ENCODE data around the gene INHA. TPM values are rescaled to one million over a fixed set of nuclear protein-coding genes. Genes with fewer than 3 reads are reported as not detected.

INHA gene
- total RNA-seq, 4 donors from 2014 or later: 0.45 to 0.75 TPM; not detected in 2

GRCh38 chr2:219560893-219561178, 11.3 kb upstream of the INHA start:
- TF ChIP-seq CTCF (IDR thresholded peaks at IDR 0.05) (no peak), POLR2AphosphoS5 (IDR thresholded peaks at IDR 0.05) (no peak)
- WGBS: 100% methylated on average over 2 of the region's 3 CpGs
- intact Hi-C loops (cut with DNase I): loop anchor here (5.0 kb wide), 1 partner anchor 36 kb away; the partner anchor contains the start of gene STK11IP

GRCh38 chr2:219561179-219562048, 10.7 kb upstream of the INHA start:
- peaks cover 2 to 77% (median 53%) of the 10 kb centered on the region in 4 donors for H3K36me3 ChIP-seq
- H3K4me3 ChIP-seq: no peak overlapping the region
- TF ChIP-seq POLR2A (IDR thresholded peaks at IDR 0.05; ENCODE audit: low read depth) (no peak), EP300 (IDR thresholded peaks at IDR 0.05) (no peak), POLR2AphosphoS5 (IDR thresholded peaks at IDR 0.05) (no peak), CTCF (IDR thresholded peaks at IDR 0.05) (no peak)
- no peaks in the 10 kb centered on the region for H3K9me3 ChIP-seq
- H3K4me1 ChIP-seq: peaks cover 3 to 18% (median 16%) of the 10 kb centered on the region in 4 donors
- no peaks in the 10 kb centered on the region for H3K27me3 ChIP-seq
- H3K27ac ChIP-seq (replicated peaks in 1 of 4): no peak overlapping the region
- intact Hi-C loops (cut with DNase I): loop anchor here (5.0 kb wide), 1 partner anchor 36 kb away; the partner anchor contains the start of gene STK11IP
- no peak for DNase-seq (ENCODE audit: extremely low spot score)
- 84% methylated on average over 18 of the region's 24 CpGs for WGBS

More at GRCh38 chr2:219560893-219561178, 11.3 kb upstream of the INHA start:
- Histone ChIP-seq H3K27ac (replicated peaks in 1 of 4) (no peak overlapping the region), H3K4me3 (no peak overlapping the region), H3K27me3 (no peaks in the 10 kb centered on the region), H3K9me3 (no peaks in the 10 kb centered on the region), H3K36me3 (peaks cover 4 to 77% (median 59%) of the 10 kb centered on the region in 4 donors), H3K4me1 (peaks cover 3 to 18% (median 16%) of the 10 kb centered on the region in 4 donors)
- no peak for DNase-seq (ENCODE audit: extremely low spot score)

DNA sequence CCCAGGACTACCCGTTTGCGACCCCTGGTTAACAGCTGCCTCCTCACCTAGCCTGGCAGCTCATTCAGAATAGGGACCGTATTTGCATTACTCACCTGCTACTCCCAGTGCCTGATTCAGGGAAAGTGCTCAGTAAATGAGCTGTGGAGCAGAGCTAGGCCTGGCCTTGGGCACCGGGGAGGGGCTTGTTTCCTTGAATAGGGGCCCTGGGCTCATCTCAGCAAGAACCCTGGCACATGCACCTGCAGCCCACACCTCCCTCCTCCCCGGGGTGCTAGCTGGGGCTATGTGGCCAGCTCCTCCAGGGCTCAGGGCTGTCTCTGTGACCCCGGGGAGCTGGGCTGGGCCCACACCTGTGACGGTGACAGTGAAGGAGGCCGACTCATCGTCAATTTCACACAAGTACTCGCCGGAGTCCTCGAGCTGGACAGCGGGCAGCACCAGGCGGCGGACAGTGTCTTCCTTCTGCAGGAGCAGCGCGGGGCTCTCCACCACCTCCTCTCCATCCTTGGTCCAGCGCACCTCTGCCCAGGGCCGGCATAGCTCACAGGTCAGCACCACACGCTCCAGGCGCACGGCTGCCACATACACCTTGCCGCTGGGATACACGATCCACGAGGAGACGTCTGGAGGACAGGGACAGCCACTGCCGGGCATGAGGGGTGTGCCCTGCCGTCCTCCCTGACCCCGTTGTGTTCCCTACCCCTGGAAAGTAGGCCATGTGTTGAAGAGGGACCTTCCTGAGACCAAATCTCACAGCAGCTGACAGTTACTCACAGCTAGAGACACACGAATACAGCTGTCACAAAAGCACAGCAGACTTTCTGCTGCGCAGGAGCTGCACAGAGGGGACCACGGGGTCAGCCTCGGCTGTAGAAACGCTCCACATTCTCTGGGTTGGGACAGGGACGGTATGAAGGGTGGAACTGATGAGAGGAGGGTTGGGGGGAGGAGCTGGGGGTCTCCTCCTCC, 9.8 kb upstream of the INHA start:
- peaks cover 0 to 78% (median 54%) of the 10 kb centered on the region in 4 donors for H3K36me3 ChIP-seq
- DNase-seq (ENCODE audit: extremely low spot score): no peak
- 81% methylated on average over 26 of the region's 35 CpGs for WGBS
- H3K9me3 ChIP-seq: no peaks in the 10 kb centered on the region
- H3K27ac ChIP-seq (replicated peaks in 1 of 4): no peak overlapping the region
- no peaks in the 10 kb centered on the region for H3K27me3 ChIP-seq
- TF ChIP-seq CTCF (IDR thresholded peaks at IDR 0.05): no peak
- no peak for TF ChIP-seq POLR2AphosphoS5 (IDR thresholded peaks at IDR 0.05)
- no peak for TF ChIP-seq POLR2A (IDR thresholded peaks at IDR 0.05; ENCODE audit: low read depth)
- no peak for TF ChIP-seq EP300 (IDR thresholded peaks at IDR 0.05)
- intact Hi-C loops (cut with DNase I): loop anchor here (5.0 kb wide), 1 partner anchor 35 kb away; the partner anchor contains the start of gene STK11IP
- no peak overlapping the region for H3K4me3 ChIP-seq
- peaks cover 3 to 18% (median 16%) of the 10 kb centered on the region in 4 donors for H3K4me1 ChIP-seq

GRCh38 chr2:219563271-219563928, 8.7 kb upstream of the INHA start:
- DNase-seq (ENCODE audit: extremely low spot score): no peak

More at GRCh38 chr2:219563271-219563928, 8.7 kb upstream of the INHA start:
- Histone ChIP-seq H3K27me3 (no peaks in the 10 kb centered on the region), H3K9me3 (no peaks in the 10 kb centered on the region), H3K27ac (replicated peaks in 1 of 4) (no peak overlapping the region), H3K4me3 (no peak overlapping the region), H3K4me1 (peaks cover 3 to 18% (median 16%) of the 10 kb centered on the region in 4 donors), H3K36me3 (peaks cover 0 to 76% (median 52%) of the 10 kb centered on the region in 4 donors)
- WGBS: 87% methylated on average over 19 of the region's 20 CpGs
- TF ChIP-seq EP300 (IDR thresholded peaks at IDR 0.05) (no peak), POLR2A (IDR thresholded peaks at IDR 0.05; ENCODE audit: low read depth) (no peak), CTCF (IDR thresholded peaks at IDR 0.05) (no peak), POLR2AphosphoS5 (IDR thresholded peaks at IDR 0.05) (no peak)
- intact Hi-C loops (cut with DNase I): loop anchor here (5.0 kb wide), 1 partner anchor 34 kb away; the partner anchor contains the start of gene STK11IP

Data from esophagus muscularis mucosa (tissue), 4 donors.